GM12873 (cell line): Measurements from ENCODE around the gene NSD2.

Experiments
- CTCF ChIP-seq: IDR thresholded peaks from 2 replicates; pipeline ENCODE4 v1.5.1; 2012; ENCODE audit warnings: low read depth, mild to moderate bottlenecking, moderate library complexity, low read length, control low read depth; ENCODE audit not compliant: insufficient read depth; ENCODE audit errors: missing control alignments

The NSD2 gene

GRCh38 chr4:1879485-1879884 is 8.3 kb downstream of the NSD2 start:
- no peak for TF ChIP-seq CTCF

DNA sequence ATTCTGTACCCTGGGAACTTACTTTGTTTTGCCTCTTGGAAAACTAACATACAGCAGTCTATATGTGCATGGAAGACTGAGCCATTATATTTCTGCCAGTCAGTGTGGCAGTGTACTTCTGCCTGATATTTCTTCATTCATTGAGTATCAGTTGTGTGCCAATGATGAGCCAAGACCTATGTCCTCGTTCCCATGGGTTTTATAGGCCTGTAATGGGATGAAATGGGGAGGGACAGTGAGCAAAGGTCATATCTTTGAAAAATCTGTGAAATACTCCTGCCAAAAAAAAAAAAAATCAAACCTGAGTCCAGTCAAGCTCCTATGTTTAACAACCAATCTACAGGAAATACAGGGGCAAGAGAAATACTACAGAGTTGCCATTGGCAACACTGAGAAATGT is 9.1 kb downstream of the NSD2 start:
- TF ChIP-seq CTCF: no peak

- TF ChIP-seq CTCF: no peak
Observed at GRCh38 chr4:1882850-1883271, 11.7 kb downstream of the NSD2 start.

DNA sequence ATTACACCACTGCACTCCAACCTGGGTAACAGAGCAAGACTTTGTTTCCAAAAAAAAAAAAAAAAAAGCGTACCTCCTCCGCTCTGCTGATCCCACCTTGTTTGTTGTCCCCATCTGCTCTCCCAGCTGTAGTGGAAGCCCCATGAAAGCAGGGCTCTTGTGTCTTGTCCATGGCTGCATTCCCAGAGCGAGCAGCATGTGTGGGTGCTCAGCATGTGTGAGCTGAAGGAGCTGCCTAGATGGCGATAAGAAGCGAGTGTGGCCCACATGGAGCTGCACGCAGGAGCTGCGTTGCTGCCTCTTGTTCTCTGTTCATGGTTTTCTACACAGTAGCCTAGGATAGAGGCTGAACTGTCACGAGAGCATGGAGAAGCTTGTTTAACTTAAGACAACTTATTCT is 12.4 kb downstream of the NSD2 start:
- TF ChIP-seq CTCF: no peak

DNA sequence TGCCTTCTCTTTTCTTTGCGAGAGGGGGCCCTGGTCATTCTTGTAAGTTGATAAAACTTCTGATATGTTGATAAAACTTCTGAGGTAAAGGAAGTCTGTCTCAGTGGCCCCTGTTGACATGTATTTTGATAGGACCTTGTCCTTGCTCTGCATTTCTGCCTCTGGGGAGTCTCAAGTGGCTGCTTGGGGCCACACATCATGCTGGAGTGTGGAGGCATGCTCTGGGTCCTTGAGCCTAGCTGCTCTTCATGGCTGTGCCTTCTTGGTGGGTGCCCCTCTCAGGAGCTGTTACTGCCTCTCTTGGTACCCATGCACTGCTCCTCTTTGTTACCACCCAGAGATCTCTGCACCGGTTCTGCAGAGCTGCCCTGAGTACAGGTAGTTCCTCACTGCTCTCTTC is 14.2 kb downstream of the NSD2 start:
- no peak for TF ChIP-seq CTCF

DNA sequence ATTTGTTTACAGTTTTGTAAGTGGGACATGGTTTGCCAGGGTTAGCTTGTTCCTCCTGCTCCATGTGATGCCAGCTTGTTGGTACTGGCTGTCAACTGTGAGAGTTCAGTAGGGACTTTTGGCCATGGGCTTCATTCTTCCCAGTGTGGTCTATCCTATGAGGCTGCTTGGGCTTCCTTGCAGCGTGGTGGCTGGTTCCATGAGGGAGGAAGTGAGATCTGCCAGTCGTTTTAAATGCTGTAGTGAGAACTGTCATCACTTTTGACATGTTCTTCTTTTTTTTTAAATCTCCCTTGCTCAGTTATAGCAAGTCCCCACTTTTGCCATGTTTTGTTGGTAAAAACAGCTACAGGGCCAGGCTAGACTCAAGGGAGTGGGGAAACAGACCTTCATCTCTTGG is 15.9 kb downstream of the NSD2 start:
- no peak for TF ChIP-seq CTCF

DNA sequence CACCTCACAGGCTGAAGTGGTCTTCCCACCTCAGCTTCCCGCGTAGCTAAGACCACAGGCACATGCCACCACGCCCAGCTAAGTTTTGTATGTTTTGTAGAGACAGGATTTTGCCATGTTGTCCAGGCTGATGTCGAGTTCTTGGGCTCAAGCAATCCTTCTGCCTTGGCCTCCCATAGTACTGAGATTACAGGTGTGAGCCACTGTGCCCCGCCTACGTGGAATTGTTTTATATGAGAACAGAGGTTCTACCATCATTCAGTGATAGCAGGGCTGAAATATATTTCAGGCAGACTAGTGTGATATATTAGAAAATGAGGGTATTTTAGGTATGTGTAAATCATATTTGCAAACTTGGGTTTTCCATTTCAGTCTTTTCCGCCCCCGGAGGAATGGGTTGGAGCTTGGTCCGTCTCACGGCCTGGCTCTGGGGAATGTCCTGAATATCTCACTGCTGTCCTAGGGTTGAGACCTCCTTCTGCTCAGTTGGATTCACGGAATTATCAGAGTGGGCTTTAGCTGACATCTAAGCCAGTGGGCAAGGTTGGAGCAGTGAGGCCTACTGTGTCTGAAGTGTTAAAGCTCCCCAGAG is 19.9 kb downstream of the NSD2 start:
- no peak for TF ChIP-seq CTCF
